GM23248 (cell line): ENCODE results near the gene MORC2.

ENCODE experiments used
- EZH2 ChIP-seq: fragments of 200-600 bp; sonication (generic); IDR thresholded peaks from 2 replicates; pipeline ENCODE4 v1.6.1; 2018; ENCODE audit warnings: antibody characterized with exemption, mild to moderate bottlenecking; ENCODE audit not compliant: insufficient read depth, poor library complexity, severe bottlenecking
- EZH2phosphoT487 ChIP-seq: fragments of 200-600 bp; sonication (generic); IDR thresholded peaks from 2 replicates; pipeline ENCODE4 v1.6.1; 2018; ENCODE audit warnings: antibody characterized with exemption, moderate library complexity, mild to moderate bottlenecking, low read depth; ENCODE audit not compliant: insufficient read depth

- no peak for TF ChIP-seq EZH2
- TF ChIP-seq EZH2phosphoT487 = no peak
Measured at GRCh38 chr22:30908051-30908461, 60.5 kb downstream of the MORC2 start.
